ENCODE measurements around the gene NDFIP2.

Gene NDFIP2

GRCh38 chr13:79529817-79530216, 48.9 kb downstream of the NDFIP2 start:
- ChIA-PET POLR2A (ENCODE audit: low non-redundant PET) (no interaction called here), CTCF (interaction anchor here (0.6 to 1.2 kb wide), 3 partner anchors 10 to 48 kb away, joined by 3 read pairs; no protein-coding TSS in a partner anchor)
- no peak for DNase-seq (ENCODE audit: low spot score)
- no peak overlapping the region for H3K27ac ChIP-seq
- TF ChIP-seq, protein P1, sequence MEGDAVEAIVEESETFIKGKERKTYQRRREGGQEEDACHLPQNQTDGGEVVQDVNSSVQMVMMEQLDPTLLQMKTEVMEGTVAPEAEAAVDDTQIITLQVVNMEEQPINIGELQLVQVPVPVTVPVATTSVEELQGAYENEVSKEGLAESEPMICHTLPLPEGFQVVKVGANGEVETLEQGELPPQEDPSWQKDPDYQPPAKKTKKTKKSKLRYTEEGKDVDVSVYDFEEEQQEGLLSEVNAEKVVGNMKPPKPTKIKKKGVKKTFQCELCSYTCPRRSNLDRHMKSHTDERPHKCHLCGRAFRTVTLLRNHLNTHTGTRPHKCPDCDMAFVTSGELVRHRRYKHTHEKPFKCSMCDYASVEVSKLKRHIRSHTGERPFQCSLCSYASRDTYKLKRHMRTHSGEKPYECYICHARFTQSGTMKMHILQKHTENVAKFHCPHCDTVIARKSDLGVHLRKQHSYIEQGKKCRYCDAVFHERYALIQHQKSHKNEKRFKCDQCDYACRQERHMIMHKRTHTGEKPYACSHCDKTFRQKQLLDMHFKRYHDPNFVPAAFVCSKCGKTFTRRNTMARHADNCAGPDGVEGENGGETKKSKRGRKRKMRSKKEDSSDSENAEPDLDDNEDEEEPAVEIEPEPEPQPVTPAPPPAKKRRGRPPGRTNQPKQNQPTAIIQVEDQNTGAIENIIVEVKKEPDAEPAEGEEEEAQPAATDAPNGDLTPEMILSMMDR (conservative IDR thresholded peaks at IDR 0.05; ENCODE audit: low read depth): no peak

DNA sequence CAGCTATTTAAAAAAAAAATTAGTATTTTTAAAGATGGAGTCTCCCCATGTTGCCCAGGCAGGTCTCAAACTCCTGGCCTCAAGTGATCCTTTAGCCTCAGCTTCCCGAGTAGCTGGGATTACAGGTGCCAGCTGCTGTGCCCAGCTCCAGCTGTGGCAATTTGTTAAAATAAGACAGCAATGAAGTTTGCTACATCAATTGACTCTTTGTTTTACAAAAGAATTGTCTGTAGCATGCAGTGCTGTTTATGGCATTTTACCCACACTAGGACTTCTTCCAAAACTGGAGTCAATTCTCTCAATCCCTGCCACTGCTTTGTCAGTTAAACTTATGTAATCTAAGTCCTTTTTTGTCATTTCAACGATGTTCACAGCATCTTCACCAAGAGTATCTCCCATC, 49.3 kb downstream of the NDFIP2 start:
- H3K27ac ChIP-seq: no peak overlapping the region
- CTCF ChIA-PET: interaction anchor here (0.6 to 1.2 kb wide), 3 partner anchors 10 to 49 kb away, joined by 3 read pairs; no protein-coding TSS in a partner anchor
- no peak for DNase-seq (ENCODE audit: low spot score)
- TF ChIP-seq, protein P1 (conservative IDR thresholded peaks at IDR 0.05; ENCODE audit: low read depth): no peak
- POLR2A ChIA-PET (ENCODE audit: low non-redundant PET): no interaction called here

DNA sequence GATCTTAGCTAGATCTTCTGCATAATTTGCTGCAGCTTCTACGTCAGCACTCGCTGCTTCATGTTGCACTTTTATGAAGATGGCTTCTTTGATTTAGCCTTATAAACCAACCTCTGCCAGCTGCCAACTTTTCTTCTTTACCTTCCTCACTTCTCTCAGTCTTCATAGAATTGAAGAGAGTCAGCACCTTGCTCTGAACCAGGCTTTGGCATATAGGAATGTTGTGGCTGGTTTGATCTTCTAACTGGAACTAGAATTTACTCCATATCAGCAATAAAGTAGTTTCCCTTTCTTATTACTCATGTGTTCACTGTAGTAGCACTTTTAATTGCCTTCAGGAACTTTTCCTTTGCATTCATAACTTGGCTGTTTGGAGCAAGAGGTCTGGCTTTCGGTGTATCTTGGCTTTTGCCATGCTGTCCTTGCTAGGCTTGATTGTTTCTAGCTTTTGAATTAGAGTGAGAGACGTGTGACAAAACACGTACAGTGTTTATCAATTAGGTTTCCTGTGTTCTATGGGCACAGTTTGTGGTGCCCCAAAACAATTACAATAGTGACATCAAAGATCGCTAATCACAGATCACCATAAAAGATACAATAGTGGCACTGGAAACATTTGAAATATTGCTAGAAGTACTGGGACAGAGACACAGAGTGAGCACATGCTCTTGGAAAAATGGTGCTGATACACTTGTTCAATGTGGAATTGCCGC, 50.7 kb downstream of the NDFIP2 start:
- DNase-seq (ENCODE audit: low spot score): no peak
- CTCF ChIA-PET: no interaction called here
- no peak overlapping the region for H3K27ac ChIP-seq
- TF ChIP-seq, protein P1 (conservative IDR thresholded peaks at IDR 0.05; ENCODE audit: low read depth): no peak
- POLR2A ChIA-PET (ENCODE audit: low non-redundant PET): no interaction called here

DNA sequence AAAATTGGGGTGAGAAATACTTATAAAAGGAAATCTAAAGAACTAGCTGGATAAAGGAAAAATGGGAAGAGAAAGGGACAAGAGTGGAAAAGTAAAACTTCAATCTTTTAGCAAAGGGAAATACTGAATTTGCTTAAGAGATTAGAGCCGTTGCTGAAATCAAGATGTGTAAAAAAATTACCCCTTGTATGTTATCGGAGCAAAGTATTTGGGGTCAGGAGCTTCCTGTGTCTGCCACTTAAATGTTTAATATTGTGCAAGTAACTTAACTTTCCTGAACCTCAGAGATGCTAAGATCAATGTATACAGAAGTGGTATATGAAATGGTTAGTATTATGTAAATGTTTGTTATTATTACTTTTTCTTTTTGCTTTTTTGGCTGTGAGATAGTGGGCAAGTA, 51.6 kb downstream of the NDFIP2 start:
- H3K27ac ChIP-seq: no peak overlapping the region
- no peak for DNase-seq (ENCODE audit: low spot score)
- TF ChIP-seq, protein P1 (conservative IDR thresholded peaks at IDR 0.05; ENCODE audit: low read depth): no peak
- ChIA-PET CTCF (no interaction called here), POLR2A (ENCODE audit: low non-redundant PET) (no interaction called here)

- ChIA-PET POLR2A (ENCODE audit: low non-redundant PET) (no interaction called here), CTCF (no interaction called here)
- TF ChIP-seq, protein P1 (conservative IDR thresholded peaks at IDR 0.05; ENCODE audit: low read depth): no peak
Measured at GRCh38 chr13:79533781-79534400, 52.9 kb downstream of the NDFIP2 start.

DNA sequence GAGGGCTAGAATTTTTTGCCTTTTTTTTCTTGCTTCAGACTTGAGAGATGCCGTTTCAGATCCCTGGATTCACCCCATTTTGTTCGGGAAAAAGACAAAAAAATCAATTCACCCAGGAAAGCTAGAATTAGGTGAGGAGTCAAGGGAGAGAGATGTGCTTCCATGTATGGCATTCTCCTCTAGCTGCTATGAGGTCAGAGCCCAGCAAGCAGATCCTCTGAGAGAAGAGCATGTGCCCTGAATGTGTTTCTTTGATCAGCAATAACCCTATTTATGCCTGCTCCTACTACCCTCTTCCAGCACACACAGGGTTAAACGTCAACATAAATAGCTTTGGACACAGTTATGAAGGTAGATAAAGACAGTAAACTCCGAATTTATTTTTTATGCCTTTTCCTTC, 53.6 kb downstream of the NDFIP2 start:
- TF ChIP-seq, protein P1 (conservative IDR thresholded peaks at IDR 0.05; ENCODE audit: low read depth): no peak
- ChIA-PET POLR2A (ENCODE audit: low non-redundant PET) (no interaction called here), CTCF (no interaction called here)
- no peak for DNase-seq (ENCODE audit: low spot score)
- no peak overlapping the region for H3K27ac ChIP-seq

More at GRCh38 chr13:79533781-79534400, 52.9 kb downstream of the NDFIP2 start:
- DNase-seq (ENCODE audit: low spot score): no peak
- H3K27ac ChIP-seq: no peak overlapping the region

Measured in RWPE1 (cell line).